Esophagus muscularis mucosa (tissue), 4 donors: ENCODE results near the gene REPS1. TPM values are rescaled to one million over a fixed set of nuclear protein-coding genes. Genes with fewer than 3 reads are reported as not detected.
A peak's percentile ranks its signal among the peaks of the same experiment; 100 is the strongest.
"Not testable (repeated sequence)": the region's sequence is repeated elsewhere in the genome, so short reads cannot be mapped to it uniquely, and the experiment has no call there.

Experiments
- DNase-seq: peaks from one replicate; pipeline ENCODE4 v3.0.0-alpha.2; 2017; ENCODE audit errors: extremely low spot score
- H3K27ac ChIP-seq, 4 donors: fragments of 200-600 bp; sonication (generic); replicated peaks in 1 of 4; 1 replicate in 3 of 4; 2 replicates in 1 of 4; pipeline ENCODE4 v1.5.1; 2016 to 2019; ENCODE audit warnings: mild to moderate bottlenecking in 1 of 4
- H3K27me3 ChIP-seq, 4 donors: fragments of 200-600 bp; sonication (generic); one replicate each; pipeline versions ENCODE4 v1.5.1 to v1.6.0; 2016 to 2019
- H3K36me3 ChIP-seq, 4 donors: fragments of 200-600 bp; sonication (generic); one replicate each; pipeline ENCODE4 v1.5.1; 2016 to 2019
- H3K4me1 ChIP-seq, 4 donors: fragments of 200-600 bp; sonication (generic); one replicate each; pipeline ENCODE4 v1.5.1; 2016 to 2019
- H3K4me3 ChIP-seq, 4 donors: fragments of 200-600 bp; sonication (generic); 1 replicate in 2 of 4; 2 replicates in 2 of 4; pipeline ENCODE4 v1.5.1; 2016 to 2019; ENCODE audit warnings: mild to moderate bottlenecking in 4 of 4, moderate library complexity in 1 of 4
- H3K9me3 ChIP-seq, 4 donors: fragments of 200-600 bp; sonication (generic); 1 replicate in 3 of 4; 2 replicates in 1 of 4; pipeline ENCODE4 v1.5.1; 2016 to 2019
- CTCF ChIP-seq, 3 experiments: fragments of 200-600 bp in 2 of 3; fragments of 450-650 bp in 1 of 3; sonication (generic) in 2 of 3; IDR thresholded peaks; one replicate each; pipeline ENCODE4 v1.5.1; 2017 to 2019; ENCODE audit warnings: antibody characterized with exemption in 3 of 3, mild to moderate bottlenecking in 2 of 3, moderate library complexity in 1 of 3
- EP300 ChIP-seq: sonication (generic); formaldehyde crosslinking; IDR thresholded peaks from one replicate; pipeline ENCODE4 v1.6.1; 2017; ENCODE audit warnings: antibody characterized with exemption
- POLR2A ChIP-seq: fragments of 450-650 bp; IDR thresholded peaks from one replicate; pipeline ENCODE4 v1.6.1; 2017; ENCODE audit warnings: antibody characterized with exemption, moderate library complexity, mild to moderate bottlenecking, low read depth
- POLR2AphosphoS5 ChIP-seq, 2 donors: sonication (generic); formaldehyde crosslinking; IDR thresholded peaks; one replicate each; pipeline ENCODE4 v1.6.1; 2017; ENCODE audit warnings: antibody characterized with exemption in 2 of 2
- WGBS: methylation state at CpG from one replicate; pipeline ENCODE4 v1.1.5; 2018; 5-methylcytosine and 5-hydroxymethylcytosine counted together
- intact Hi-C: fragments of 100-400 bp; cut with DNase I; formaldehyde crosslinking; loops from one replicate; pipeline ENCODE4 v1.15.1; 2023
- total RNA-seq, 4 donors: library from RNA; depleted of rRNA; stranded (reverse); fragments of >200 nt; gene quantifications; one replicate each; pipeline versions ENCODE4 v1.1.0 to v1.2.1, GENCODE V29; 2016

Gene REPS1
- total RNA-seq, 4 donors from 2014 or later, result 23.4 to 43.2 (median 30.1) TPM

GRCh38 chr6:139006477-139006876, 18.4 kb upstream of the REPS1 start:
- no peaks in the 10 kb centered on the region for H3K4me1 ChIP-seq
- no peak overlapping the region for H3K4me3 ChIP-seq
- no peak overlapping the region for H3K27ac ChIP-seq
- no peak for DNase-seq
- H3K27me3 ChIP-seq, result no peaks in the 10 kb centered on the region
- no peak for TF ChIP-seq CTCF (IDR thresholded peaks at IDR 0.05)
- no peak for TF ChIP-seq POLR2AphosphoS5 (IDR thresholded peaks at IDR 0.05)
- no peak for TF ChIP-seq EP300
- TF ChIP-seq POLR2A, result no peak
- WGBS, result 85% methylated on average over 3 of the region's 3 CpGs
- H3K36me3 ChIP-seq, result no peaks in the 10 kb centered on the region
- intact Hi-C loops, result no loop called here
- H3K9me3 ChIP-seq, result no peaks in the 10 kb centered on the region

DNA sequence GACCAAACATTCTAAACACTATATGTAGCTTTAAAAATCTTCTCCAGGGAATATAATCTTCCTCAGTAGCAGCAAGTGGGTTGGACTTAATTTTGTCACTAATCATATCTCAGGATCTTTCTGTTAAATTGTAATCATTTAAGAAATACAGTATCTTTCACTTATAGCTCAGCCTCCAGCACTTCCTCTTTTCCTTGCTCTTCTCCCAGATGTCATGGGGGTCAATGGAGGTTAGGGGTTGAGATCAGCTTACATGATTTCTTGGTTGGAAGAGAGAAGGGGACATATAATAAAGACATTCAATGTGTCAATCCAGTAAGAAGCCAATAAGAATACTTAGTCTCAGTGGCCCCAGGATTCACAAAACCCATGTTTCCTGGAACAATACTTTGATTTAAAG, 15.7 kb upstream of the REPS1 start:
- no peak overlapping the region for H3K27ac ChIP-seq
- H3K4me3 ChIP-seq, result no peak overlapping the region
- H3K36me3 ChIP-seq, result no peaks in the 10 kb centered on the region
- H3K9me3 ChIP-seq, result no peaks in the 10 kb centered on the region
- intact Hi-C loops, result no loop called here
- H3K4me1 ChIP-seq, result no peaks in the 10 kb centered on the region
- no peak for DNase-seq
- no peak for TF ChIP-seq EP300
- TF ChIP-seq POLR2A, result no peak
- no peak for TF ChIP-seq CTCF (IDR thresholded peaks at IDR 0.05)
- TF ChIP-seq POLR2AphosphoS5 (IDR thresholded peaks at IDR 0.05), result no peak
- H3K27me3 ChIP-seq, result no peaks in the 10 kb centered on the region

DNA sequence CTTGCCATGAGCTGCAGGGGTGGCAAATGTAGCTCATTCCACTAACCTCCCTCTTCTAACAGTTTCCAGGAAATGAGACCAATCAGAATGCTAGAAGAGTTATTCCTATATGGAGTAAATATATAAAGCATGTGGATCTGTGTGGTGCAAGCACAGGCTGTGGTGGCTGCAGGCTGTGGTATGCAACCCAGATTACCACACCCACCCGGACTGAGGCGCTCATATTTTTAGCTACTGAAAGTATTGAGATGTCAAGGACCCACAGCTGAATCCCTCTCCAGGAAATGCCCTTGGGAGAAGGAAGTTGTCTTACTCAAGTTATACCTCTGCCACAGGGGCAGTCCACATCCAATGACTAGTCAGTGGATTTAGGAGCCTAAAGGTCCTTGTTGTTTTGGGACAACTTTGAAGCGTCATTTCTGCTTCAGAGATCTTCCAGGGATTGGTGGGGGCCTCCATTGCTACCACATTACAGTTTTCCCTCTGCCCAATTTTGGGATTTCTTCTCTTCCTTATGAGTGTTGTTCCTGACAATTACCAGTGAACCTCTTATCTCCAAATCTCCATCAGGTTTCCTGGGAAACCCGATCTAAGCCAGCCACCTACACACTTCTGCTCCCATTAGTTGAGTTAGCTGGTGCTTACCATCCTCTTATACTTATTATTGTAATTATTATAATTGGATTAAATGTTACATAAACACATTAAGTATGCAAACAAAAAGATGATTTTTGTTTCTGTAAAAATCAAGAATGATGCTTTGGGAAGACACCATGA, 12.1 kb upstream of the REPS1 start:
- Histone ChIP-seq H3K27ac (no peak overlapping the region), H3K4me1 (no peaks in the 10 kb centered on the region), H3K9me3 (no peaks in the 10 kb centered on the region), H3K27me3 (no peaks in the 10 kb centered on the region), H3K36me3 (no peaks in the 10 kb centered on the region), H3K4me3 (no peak overlapping the region)
- 81% methylated on average over 3 of the region's 4 CpGs for WGBS
- DNase-seq, result no peak
- no peak for TF ChIP-seq CTCF (IDR thresholded peaks at IDR 0.05)
- intact Hi-C loops, result no loop called here

GRCh38 chr6:138997136-138997535, 9.1 kb upstream of the REPS1 start:
- intact Hi-C loops, result no loop called here
- no peak for DNase-seq
- TF ChIP-seq POLR2AphosphoS5 (IDR thresholded peaks at IDR 0.05) (no peak), EP300 (no peak), CTCF (IDR thresholded peaks at IDR 0.05) (no peak), POLR2A (no peak)
- no peaks in the 10 kb centered on the region for H3K4me1 ChIP-seq
- no peak overlapping the region for H3K27ac ChIP-seq
- H3K27me3 ChIP-seq, result no peaks in the 10 kb centered on the region
- no peak overlapping the region for H3K4me3 ChIP-seq
- 85% methylated on average over 5 of the region's 5 CpGs for WGBS
- no peaks in the 10 kb centered on the region for H3K36me3 ChIP-seq
- H3K9me3 ChIP-seq, result no peaks in the 10 kb centered on the region

- Histone ChIP-seq H3K36me3 (no peaks in the 10 kb centered on the region), H3K4me1 (no peaks in the 10 kb centered on the region), H3K27me3 (no peaks in the 10 kb centered on the region), H3K27ac (no peak overlapping the region), H3K4me3 (no peak overlapping the region), H3K9me3 (no peaks in the 10 kb centered on the region)
- WGBS, result 81% methylated on average over 3 of the region's 3 CpGs
- intact Hi-C loops, result no loop called here
- peak; percentile 62 for DNase-seq
- TF ChIP-seq CTCF (IDR thresholded peaks at IDR 0.05), result no peak
- no peak for TF ChIP-seq POLR2AphosphoS5 (IDR thresholded peaks at IDR 0.05)
- TF ChIP-seq EP300, result no peak
- no peak for TF ChIP-seq POLR2A
Measured at GRCh38 chr6:138996524-138996923, 8.5 kb upstream of the REPS1 start.

DNA sequence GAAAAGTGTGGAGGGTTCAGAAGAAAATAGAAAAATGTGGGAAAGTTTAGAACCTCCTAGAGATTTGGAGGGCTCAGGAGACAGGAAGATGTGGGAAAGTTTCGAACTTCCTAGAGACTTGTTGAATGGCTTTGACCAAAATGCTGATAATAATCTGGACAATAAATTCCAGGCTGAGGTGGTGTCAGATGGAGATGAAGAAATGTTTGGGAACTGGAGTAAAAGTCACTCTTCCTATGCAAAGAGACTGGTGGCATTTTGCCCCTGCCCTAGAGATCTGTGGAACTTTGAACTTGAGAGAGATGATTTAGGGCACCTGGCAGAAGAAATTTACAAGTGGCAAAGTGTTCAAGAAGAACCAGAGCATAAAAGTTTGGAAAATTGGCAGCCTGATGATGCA, 5.4 kb upstream of the REPS1 start:
- DNase-seq, H3K27me3 ChIP-seq, H3K9me3 ChIP-seq, H3K27ac ChIP-seq, H3K36me3 ChIP-seq, H3K4me3 ChIP-seq, H3K4me1 ChIP-seq, intact Hi-C loops: not testable (repeated sequence)
- WGBS, result 100% methylated on average over 1 of the region's 1 CpG

- DNase-seq, H3K27ac ChIP-seq, H3K27me3 ChIP-seq, H3K4me1 ChIP-seq, H3K9me3 ChIP-seq, intact Hi-C loops, H3K36me3 ChIP-seq, H3K4me3 ChIP-seq: not testable (repeated sequence)
- 88% methylated on average over 5 of the region's 5 CpGs for WGBS
Measured at GRCh38 chr6:138992965-138993364, 4.9 kb upstream of the REPS1 start.
